D721Med (cell line): ENCODE measurements around the gene CCDC90B.

Experiments
- DNase-seq: peaks from one replicate; pipeline ENCODE4 v3.0.0; 2011; ENCODE audit warnings: low spot score; ENCODE audit not compliant: insufficient read length
- FAIRE-seq: peaks from 2 replicates; lab custom pipeline; 2011; peaks lifted over from hg19 to GRCh38; lab: Jason Lieb, UNC
- TF ChIP-seq, protein P1 (sequence below): IDR thresholded peaks from 2 replicates; pipeline ENCODE4 v1.5.1; 2012; ENCODE audit warnings: mild to moderate bottlenecking, control low read depth; ENCODE audit not compliant: insufficient read depth; ENCODE audit errors: missing control alignments

CCDC90B gene

DNA sequence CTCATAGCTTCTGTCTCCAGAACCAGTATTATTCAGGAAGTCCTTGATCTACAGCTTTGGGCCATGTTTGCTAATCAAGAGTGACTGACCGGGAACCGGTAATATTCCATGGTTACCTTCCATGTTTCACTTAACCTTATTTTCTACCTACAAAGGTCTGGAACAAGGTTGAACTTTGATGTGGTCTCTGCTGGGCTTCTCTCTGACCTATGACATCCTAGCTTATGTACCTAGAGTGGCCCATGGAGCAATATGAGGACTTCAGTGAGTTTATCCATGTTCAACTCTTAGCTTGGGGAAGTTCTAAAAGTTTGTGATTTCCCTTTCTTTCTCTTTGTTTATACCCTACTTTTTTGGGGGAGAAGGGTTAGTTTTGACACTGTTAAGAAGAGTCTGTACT lies 33.2 kb downstream of the CCDC90B start:
- TF ChIP-seq, protein P1, sequence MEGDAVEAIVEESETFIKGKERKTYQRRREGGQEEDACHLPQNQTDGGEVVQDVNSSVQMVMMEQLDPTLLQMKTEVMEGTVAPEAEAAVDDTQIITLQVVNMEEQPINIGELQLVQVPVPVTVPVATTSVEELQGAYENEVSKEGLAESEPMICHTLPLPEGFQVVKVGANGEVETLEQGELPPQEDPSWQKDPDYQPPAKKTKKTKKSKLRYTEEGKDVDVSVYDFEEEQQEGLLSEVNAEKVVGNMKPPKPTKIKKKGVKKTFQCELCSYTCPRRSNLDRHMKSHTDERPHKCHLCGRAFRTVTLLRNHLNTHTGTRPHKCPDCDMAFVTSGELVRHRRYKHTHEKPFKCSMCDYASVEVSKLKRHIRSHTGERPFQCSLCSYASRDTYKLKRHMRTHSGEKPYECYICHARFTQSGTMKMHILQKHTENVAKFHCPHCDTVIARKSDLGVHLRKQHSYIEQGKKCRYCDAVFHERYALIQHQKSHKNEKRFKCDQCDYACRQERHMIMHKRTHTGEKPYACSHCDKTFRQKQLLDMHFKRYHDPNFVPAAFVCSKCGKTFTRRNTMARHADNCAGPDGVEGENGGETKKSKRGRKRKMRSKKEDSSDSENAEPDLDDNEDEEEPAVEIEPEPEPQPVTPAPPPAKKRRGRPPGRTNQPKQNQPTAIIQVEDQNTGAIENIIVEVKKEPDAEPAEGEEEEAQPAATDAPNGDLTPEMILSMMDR = no peak
- FAIRE-seq = no peak
- DNase-seq = no peak

DNA sequence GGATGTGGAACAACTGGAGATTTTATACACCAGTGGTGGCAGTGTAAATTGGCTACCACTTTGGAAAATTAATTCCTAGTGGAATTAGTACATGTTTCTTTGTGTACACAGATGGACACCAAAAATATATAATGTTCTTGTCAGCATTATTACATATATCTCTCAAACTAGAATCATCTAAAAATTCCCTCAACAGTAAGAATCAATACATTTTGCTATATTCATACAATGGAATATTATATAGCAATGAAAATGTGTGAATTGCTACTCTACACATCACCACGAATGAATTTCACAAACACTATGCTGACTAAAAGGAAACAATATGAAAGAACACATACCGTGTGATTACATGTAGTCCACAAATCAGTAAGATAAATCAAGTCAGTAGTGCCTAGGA lies 33.9 kb downstream of the CCDC90B start:
- DNase-seq (no peak), FAIRE-seq (no peak)
- TF ChIP-seq, protein P1 = no peak

DNA sequence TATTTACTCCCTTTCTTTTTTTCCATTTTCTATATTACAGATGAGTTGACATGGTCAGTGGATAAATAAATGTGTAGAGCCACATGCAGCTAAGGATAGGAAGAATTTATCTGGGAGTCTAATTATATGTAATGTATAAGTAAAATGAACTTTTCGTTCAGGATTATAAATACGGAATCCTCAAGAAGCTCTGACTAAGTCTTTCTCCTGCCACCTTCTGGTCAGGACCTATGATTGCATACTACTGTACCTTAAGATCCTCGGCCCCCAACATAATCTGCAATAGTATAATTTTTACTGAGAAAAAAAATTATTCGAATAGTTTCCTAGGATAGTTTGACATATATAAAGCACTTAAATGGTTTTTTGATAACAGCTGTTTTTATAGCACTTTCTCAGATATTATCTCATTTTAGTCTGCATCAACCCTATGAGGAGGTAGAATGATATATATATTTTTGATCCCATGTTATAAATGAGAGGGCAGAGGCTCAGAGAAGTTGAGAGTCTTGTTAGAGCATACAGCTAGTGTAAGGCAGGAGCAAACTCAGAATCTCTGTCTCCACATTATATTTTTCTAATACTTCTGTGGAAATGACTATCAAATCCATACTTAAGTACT lies 36.1 kb downstream of the CCDC90B start:
- TF ChIP-seq, protein P1 = peak; percentile 65
- DNase-seq (no peak), FAIRE-seq (no peak)

DNA sequence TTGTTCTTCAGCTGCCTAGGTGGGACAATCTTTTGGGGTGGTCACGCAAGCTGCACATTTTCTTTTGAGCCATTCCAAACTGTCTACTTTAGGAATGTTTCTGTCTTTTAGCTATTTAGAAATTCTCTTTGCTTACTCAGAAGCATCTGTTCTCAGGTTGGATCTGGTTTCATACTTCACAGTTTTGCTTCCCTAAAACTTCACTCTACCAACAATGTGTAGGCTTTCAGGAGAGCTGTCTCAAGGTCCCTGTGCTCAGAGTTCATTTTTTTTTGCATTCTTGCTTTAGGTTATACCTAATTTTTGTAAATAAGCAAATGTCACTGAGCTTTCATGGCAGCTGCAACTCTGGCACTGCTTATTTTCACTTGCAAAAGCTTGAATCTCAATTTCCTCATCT lies 36.7 kb downstream of the CCDC90B start:
- FAIRE-seq (no peak), DNase-seq (no peak)
- TF ChIP-seq, protein P1 = no peak

GRCh38 chr11:83241291-83241946 lies 44.7 kb downstream of the CCDC90B start:
- no peak for DNase-seq
- FAIRE-seq = no peak
- TF ChIP-seq, protein P1 = peak; percentile 65

DNA sequence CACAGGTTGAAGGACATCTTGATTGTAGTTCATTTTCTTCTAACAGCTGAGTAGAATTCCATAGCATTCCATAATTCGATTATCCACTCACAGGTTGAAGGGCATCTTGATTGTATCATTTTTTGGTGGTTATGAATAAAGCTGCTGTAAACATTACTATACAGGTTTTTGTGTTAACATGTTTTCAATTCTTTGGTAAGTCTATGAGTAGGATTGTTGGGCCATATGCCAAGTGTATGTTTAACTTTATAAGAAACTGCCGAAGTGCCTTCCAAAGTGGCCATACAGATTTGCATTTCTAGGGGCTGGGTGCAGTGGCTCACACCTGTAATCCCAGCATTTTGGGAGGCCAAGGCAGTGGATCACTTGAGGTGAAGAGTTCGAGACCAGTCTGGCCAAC lies 48.1 kb downstream of the CCDC90B start:
- TF ChIP-seq, protein P1 = no peak
- FAIRE-seq (no peak), DNase-seq (no peak)

GRCh38 chr11:83235825-83236224 lies 50.3 kb downstream of the CCDC90B start:
- TF ChIP-seq, protein P1 = no peak
- DNase-seq = no peak
- no peak for FAIRE-seq
